Limb (tissue), 2 donors: ENCODE data around the gene VEGFB.

Experiments used
- DNase-seq, 2 donors: peaks; one replicate each; pipeline ENCODE4 v3.0.0-alpha.2; 2016; ENCODE audit errors: extremely low spot score in 2 of 2

Gene VEGFB

DNA sequence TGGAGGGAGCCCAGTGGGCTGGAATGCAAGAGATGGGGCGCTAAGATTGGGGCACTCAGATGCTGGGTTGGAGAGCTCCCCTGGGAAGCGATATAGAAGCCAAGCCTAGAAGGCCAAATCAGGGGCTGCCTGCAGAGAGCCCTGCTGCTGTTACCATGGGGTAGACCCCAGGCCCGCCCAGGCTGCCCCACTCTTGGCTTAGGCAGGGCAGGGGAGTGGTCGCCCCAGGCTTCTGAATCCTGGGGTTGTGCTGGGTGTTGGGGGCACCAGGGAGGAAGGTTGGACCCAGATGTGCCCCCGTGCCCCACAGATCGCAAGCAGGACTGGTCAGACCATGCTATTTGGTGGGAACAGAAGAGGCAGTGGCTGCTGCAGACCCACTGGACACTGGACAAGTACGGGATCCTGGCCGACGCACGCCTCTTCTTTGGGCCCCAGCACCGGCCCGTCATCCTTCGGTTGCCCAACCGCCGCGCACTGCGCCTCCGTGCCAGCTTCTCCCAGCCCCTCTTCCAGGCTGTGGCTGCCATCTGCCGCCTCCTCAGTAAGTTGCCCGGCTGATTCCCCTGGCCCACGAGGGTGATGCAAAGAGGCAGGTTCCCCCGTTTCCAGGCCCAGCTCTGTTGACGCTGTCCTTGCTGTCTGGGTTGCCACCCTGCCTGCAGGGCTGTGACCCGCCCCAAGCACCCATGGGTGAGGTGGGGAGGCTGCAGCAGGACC lies 23.9 kb upstream of the VEGFB start:
- DNase-seq = no peak

DNA sequence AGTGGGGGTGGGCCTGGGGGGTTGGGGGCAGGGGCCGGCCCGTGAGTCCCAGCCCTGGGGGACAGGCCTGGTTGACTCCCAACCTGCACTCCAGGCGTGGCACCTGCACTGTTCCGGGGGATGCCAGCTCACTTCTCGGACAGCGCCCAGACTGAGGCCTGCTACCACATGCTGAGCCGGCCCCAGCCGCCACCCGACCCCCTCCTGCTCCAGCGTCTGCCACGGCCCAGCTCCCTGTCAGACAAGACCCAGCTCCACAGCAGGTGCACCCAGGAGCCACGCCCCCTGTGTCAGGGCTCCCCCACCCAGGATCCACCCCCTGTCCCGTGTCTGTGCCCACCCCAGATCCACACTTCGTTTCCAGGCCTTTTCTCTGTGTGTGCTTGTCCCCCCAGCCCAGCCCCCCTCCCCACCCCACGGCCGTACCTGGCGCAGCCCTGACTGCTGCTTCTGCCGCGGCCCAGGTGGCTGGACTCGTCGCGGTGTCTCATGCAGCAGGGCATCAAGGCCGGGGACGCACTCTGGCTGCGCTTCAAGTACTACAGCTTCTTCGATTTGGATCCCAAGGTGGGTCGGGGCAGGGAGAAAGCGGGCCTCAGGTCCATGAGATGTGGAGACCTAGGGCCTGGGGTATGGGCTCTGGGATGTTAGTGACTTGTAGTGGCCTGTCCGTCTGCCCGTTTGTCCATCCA lies 23.1 kb upstream of the VEGFB start:
- no peak for DNase-seq

DNA sequence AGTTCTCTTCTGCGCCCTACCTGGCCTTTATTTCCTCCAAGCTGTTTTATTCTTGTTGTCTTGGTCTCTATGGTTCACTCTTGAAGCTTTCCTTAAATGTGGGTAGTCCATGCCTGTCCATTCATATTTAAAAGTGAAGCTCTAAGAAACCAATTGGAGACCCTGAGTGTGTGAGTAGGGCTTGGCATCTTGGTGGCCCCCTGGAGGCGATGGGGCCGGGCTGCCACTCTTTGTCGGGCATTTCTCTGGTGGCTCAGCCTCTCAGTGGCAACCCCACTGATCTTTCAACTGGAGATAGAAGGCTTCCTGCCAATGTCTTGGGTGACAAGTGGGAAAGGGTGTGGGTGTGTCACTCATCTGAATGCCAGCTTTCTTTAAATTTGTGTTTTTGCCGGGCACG lies 17.5 kb upstream of the VEGFB start:
- DNase-seq = no peak

DNA sequence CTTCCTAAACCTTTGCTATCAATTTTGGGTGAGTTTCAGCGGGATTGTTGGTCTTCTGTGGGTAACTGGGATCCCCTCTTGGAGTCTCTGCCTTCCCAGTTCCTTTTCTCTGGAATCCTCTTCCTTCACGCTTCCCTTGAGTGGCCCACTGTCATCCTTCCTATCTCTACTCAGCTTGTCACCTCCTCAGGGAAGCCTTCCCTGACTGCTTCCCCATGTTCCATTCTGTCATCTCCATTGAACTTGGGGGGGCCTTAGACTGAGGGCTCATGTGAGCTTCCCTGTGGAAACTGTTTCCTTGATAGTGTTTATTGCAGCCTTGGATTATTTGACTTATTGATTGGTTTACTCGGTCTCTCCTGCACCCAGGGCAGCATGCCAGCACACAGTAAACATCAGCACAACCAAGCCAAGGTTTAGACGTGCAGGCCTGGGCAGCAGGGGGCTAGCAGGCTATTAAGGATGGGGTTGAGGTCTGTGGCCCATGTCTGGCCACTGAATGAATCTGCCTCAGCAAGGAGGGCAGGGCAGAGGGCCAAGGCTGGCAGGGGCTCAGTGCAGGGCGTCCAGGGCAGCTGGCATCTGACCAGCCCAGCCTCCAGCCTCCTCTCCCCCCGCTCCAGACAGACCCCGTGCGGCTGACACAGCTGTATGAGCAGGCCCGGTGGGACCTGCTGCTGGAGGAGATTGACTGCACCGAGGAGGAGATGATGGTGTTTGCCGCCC lies 15.6 kb upstream of the VEGFB start:
- DNase-seq = no peak

DNA sequence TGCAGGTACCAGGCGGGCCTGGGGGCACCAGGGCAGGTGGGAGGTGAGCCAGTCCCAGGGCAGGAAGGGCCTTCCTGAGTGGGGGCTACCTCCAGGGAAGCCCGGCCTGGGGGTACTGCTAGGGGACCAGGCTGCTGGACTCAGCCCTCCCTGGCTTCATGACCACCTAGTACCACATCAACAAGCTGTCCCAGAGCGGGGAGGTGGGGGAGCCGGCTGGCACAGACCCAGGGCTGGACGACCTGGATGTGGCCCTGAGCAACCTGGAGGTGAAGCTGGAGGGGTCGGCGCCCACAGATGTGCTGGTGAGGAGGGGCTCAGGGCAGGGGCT lies 15.1 kb upstream of the VEGFB start:
- peak in 1 of 2 donors; percentile 30 for DNase-seq

DNA sequence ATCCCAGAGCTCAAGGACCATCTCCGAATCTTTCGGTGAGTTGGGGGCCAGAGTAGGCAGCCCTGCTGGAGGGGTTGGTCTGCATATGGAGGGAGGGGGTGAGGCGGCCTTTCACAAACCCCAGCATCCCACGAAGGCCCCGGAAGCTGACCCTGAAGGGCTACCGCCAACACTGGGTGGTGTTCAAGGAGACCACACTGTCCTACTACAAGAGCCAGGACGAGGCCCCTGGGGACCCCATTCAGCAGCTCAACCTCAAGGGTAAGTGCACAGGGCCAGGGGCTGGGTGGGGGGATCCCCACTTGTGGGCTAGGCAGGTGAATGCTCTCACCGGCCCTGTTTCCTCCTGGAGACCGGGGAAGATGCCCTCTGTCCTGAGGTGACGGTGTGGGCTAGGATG lies 14.6 kb upstream of the VEGFB start:
- no peak for DNase-seq

DNA sequence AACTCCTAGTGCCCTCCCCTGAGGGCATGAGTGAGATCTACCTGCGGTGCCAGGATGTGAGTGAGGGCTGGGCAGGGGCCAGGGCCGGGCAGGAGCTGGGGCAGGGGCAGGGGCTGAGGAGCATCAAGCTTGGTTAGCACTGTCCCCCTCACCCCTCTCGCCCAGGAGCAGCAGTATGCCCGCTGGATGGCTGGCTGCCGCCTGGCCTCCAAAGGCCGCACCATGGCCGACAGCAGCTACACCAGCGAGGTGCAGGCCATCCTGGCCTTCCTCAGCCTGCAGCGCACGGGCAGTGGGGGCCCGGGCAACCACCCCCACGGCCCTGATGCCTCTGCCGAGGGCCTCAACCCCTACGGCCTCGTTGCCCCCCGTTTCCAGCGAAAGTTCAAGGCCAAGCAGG lies 14.1 kb upstream of the VEGFB start:
- DNase-seq = no peak

DNA sequence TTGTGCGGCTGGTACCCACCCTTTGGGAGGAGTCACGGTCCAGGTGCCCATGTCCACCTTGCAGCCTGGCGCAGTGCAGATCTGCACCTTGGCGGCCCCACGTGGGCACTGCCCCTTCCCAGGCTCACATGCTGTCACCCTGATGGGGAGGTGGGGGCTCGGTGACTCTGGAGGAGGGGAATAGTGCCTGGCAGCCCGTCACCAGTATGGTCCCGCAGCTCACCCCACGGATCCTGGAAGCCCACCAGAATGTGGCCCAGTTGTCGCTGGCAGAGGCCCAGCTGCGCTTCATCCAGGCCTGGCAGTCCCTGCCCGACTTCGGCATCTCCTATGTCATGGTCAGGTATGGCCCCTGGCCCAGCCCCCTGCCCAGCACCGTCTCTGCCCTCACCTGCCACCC lies 13.6 kb upstream of the VEGFB start:
- no peak for DNase-seq

DNA sequence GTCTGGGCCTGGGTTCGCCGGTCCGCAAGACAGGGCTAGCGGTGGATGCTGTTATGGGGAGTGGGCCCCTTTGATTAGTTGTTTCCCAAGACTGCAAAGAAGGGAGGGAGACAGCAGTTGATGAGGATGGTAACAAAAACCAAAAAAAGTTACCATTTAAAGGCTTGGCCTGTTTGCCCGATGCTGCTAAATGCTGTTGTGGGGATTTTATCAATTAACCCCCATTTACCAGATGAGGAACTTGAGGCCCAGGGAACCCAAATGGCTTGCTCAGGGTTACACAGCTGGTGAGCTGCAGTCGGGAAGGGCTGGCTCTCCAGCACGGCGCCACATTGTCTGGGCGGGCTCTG lies 11.8 kb upstream of the VEGFB start:
- no peak for DNase-seq

DNA sequence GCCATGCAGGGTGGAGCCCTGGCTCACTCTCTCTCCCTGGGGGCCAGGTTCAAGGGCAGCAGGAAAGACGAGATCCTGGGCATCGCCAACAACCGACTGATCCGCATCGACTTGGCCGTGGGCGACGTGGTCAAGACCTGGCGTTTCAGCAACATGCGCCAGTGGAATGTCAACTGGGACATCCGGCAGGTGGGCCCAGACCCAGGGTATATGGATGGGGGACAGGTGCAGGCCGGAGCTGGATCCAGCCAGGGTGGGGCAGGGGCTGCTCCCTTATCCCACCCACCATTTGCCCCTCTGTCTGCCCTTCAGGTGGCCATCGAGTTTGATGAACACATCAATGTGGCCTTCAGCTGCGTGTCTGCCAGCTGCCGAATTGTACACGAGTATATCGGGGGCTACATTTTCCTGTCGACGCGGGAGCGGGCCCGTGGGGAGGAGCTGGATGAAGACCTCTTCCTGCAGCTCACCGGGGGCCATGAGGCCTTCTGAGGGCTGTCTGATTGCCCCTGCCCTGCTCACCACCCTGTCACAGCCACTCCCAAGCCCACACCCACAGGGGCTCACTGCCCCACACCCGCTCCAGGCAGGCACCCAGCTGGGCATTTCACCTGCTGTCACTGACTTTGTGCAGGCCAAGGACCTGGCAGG lies 11.3 kb upstream of the VEGFB start:
- DNase-seq = peak in 1 of 2 donors; percentile 38

DNA sequence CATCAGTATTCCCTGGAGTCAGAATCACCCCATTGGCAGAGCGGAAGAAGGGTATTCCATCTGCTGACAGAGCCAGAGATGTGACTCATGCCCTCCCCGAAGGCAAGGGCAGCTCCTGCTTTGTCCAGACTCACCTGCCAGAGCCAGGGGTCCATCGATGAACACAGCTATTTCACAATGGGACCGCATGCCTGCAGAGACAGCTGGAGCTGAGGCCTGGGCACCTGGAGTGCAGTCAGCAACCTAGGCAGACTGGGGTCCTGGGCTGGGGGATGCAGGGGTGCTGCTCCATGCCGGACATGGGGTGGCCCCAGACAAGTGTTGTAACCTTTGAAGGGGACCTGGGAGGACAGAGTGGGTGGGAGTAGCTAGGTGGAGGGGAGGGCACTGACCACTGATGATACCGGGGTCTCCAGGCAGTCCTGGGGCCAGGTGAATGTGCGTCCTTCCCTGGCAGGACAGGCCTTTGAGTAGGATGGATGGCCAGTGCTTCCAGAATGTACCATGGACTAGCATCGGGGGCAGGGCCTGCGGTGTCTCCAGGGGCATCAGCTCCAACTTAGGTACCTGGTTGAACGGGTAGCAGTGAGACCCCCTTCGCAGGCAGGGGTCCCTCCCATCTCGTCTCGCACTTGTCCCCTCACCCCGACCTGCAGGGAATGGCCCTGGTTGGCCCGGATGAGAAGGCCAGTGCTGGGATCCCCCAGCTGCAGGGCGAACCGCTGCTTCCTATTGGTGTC lies 10.1 kb upstream of the VEGFB start:
- DNase-seq = no peak

DNA sequence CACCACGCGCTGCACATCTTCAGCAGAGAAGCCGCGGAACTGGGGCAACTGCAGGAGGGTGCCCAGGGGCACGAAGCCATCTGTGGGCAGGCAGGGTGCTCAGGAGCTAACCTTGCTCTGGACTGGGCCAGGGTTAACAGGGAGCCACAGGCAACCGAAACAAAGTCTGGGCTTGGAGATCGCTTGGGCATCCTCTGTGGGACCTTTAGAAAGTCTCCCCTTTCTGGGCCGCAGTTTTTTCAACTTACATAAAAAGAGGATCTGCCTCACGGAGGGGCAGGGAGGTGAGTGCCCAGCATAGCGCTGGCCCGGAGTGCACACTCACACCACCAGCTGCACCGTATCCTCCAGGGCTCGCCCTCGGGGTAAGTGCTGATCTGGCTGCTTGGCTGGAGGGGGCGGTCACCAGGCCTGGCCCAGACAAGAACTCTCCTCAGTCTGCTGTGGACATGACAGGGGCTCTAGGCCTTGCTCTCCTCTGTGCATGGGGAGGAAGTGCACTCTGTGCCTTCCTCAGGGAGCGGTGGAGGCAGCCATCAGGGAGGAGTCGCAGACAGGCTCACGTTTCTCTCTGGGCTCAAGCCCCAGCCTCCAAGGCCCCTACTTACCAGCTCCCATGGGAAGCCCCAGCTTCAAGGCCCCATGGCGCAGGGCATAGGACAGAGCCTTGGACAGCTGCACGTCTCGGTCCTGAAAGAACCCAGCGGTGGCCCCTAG lies 9.3 kb upstream of the VEGFB start:
- DNase-seq = peak in 1 of 2 donors; percentile 36

DNA sequence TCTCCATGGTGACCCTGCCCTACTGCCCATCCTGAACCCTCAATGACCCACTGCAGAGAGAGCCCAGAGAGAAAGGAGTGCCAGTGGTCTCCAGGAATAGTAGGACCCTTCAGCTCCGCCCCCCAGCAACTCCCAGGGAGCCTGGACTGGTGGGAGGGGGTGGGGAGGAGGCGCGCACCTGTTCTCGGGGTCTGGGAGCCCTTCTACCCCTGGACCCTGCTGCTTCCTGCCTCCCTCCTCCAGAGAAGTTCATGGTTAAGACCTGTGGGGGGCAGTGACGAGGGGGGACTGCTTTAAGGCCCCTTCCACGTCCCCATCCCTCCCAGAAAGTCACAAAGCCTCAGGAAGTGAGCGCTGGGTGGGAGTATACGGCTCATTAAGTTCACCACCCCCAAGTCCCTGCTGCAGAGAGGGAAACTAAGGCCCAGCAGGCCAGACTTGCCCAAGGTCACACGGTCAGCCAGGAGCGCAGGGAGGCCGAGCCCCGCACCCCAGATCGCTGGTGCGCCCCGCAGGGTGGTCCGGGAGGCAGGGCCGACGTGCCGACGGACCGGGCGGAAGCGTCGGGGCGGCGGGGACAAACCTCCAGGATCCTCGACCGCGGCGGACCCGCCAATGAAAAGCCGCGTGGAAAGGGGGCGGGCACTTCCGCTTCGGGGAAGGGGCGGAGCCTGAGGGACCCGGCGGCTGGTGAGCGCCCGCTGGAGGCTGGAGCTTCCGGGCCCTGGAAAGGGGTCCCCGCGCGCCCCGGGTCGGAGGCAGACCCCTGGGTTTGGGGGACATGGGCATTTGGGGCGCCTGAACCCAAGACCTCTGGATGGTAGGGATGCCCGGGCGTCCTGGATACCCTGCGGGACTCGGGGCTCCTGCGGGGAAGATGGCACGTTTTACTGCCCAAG lies 8.5 kb upstream of the VEGFB start, which contains the start of the genes NUDT22 and TRPT1:
Gene NUDT22, plus strand, starts transcription at position 667 of the 899 bp plus-strand sequence. CDS start 379 bp downstream, outside the sequence.
Gene TRPT1, minus strand, starts transcription at position 579 of the 899 bp plus-strand sequence. Its CDS starts 326 bp downstream, at position 253.
- peak; percentile 84 to 95 for DNase-seq

DNA sequence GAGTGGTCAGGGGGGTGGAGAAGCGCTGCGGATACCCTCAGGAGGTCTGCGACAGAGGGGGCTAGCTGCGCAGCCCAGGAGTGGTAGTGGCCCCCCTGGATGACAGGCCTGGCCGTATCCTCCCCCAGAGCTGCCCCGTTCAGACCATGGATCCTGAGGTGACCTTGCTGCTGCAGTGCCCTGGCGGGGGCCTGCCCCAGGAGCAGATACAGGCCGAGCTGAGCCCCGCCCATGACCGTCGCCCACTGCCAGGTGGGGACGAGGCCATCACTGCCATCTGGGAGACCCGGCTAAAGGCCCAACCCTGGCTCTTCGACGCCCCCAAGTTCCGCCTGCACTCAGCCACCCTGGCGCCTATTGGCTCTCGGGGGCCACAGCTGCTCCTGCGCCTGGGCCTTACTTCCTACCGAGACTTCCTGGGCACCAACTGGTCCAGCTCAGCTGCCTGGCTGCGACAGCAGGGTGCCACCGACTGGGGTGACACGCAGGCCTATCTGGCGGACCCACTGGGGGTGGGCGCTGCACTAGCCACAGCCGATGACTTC lies 7.8 kb upstream of the VEGFB start:
- DNase-seq = no peak

DNA sequence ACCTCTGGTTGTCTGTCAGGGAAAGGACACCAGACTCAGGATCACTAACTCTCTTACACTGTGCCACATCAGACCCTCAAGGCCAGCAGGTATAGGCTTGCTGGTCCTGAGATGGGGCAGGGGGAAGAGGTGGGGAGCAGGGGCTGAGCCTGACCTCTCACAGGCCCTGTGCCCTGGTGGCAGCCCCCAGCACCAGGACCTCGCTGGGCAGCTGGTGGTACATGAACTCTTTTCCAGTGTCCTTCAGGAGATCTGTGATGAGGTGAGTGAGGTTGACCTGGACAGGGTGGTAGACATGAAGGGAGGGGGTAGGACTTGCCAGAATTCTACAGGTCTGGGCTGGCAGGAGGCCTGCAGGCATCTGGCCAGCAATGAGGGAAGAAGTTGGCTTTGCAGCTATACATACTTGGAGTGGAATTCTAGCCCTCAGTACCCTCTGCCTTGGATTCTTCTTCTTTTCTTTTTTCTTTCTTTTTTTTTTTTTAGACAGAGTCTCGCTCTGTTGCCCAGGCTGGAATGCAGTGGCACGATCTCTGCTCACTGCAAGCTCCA lies 6.9 kb upstream of the VEGFB start:
- no peak for DNase-seq

DNA sequence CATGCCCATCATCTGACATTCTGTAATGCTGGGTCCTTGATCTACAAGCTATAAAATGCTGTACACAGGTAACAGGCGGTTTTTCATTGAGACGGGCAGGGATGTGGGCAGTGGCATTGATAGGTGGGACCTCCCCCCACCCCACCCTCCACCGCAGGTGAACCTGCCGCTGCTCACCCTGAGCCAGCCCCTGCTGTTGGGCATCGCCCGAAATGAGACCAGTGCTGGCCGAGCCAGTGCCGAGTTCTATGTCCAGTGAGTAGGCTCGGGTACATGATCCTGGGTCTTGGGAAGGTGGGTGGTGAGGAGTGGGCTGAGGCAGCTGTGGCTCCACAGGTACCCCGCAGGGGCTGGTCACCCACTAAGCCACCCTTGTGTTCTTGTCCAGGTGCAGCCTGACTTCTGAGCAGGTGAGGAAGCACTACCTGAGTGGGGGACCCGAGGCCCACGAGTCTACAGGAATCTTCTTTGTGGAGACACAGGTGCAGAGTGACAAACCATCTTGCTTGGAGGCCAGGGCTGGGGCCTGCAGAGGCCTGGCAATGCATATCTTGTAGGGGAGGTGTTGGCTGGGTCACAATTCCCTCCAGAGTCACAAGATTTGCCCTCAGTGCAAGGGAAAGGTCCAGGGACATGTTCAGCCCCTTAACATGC lies 5.2 kb upstream of the VEGFB start:
- DNase-seq = no peak

DNA sequence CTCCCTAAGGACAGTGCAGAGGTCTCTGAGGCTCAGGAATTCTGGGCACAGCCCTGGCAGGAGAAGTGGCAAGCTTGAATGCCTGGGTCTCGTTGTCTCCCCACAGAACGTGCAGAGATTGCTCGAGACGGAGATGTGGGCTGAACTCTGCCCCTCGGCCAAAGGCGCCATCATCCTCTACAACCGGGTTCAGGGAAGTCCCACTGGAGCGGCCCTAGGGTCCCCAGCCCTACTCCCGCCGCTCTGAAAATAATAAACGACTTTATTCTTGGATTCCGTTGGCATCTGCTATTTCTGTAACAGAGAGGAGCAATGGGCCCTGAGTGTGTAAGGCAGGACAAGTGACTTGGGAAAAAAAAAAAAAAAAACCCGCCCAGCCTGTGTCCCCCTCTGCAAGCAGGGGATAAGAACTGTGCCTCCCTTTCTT lies 4.6 kb upstream of the VEGFB start:
- no peak for DNase-seq

DNA sequence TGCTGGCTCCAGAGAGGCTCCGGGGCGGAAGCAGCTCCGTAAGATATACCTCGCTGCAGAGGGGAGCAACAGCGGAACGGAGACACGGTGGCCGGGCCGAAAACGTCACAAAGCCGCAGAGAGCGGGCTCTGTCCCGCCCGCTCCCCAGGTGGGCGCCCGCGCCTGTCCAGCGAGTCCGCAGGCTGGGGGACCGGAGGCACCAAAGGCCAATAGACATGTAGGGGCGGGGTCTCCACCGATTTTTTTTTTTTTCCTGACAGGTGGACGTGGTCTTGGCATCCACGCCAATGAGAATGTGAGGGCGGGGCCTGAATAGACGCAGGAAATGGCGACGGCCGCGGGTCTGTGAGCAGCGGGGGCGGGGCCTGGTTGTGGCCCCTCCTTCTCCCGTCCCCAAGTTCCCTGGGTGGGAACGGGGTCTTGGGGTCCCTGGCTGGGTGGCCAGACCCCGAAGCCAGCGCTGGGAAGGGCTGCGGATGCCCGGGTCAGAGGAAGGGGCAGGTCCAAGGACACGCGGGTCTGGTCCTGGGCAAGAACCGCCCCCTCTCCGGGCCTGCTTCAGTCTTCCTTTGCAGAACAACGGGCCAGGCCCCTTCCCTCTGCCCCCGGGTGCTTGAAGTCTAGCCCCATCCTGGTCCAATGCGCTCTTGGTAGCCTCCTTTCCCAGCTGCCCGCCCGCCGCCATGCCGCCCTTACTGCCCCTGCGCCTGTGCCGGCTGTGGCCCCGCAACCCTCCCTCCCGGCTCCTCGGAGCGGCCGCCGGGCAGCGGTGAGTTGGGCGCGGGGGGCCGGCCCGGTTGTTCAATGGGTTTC lies 4.0 kb upstream of the VEGFB start, which contains the start of gene DNAJC4:
Gene DNAJC4, plus strand, starts transcription at position 378 of the 814 bp plus-strand sequence. Its CDS starts 307 bp downstream, at position 685.
- DNase-seq = peak; percentile 90 to 94
